Regular cardiac myocyte (primary cell): ENCODE results near the gene SLC25A10. TPM values are rescaled to one million over a fixed set of nuclear protein-coding genes. Genes with fewer than 3 reads are reported as not detected.

ENCODE experiments used
- total RNA-seq: library from RNA; depleted of rRNA; stranded (reverse); fragments of >200 nt; gene quantifications from 2 replicates; pipeline ENCODE4 v1.2.3, GENCODE V29; 2014

Gene SLC25A10
- total RNA-seq = 5.6 and 17.8 TPM in 2 replicates

GRCh38 chr17:81711814-81712467, at the start of gene SLC25A10:
Gene SLC25A10, plus strand, starts transcription at chr17:81712284. Its CDS starts 143 bp downstream, at chr17:81712427.

GRCh38 chr17:81666342-81667191, 45.5 kb upstream of the SLC25A10 start, which contains the start of the genes CCDC137 and OXLD1:
Gene CCDC137, plus strand, starts transcription at chr17:81666737. Its CDS starts 30 bp downstream, at chr17:81666767.
Gene OXLD1, minus strand, starts transcription at chr17:81666605. Its CDS starts 28 bp downstream, at chr17:81666577.

GRCh38 chr17:81683584-81684441, 28.3 kb upstream of the SLC25A10 start, which contains the start of the genes ARL16 and HGS:
Gene ARL16, minus strand, starts transcription at chr17:81683797. Its CDS starts 44 bp downstream, at chr17:81683753.
Gene HGS, plus strand, starts transcription at chr17:81684011. Its CDS starts 56 bp downstream, at chr17:81684067.

GRCh38 chr17:81702934-81703746, 8.9 kb upstream of the SLC25A10 start, which contains the start of gene MRPL12:
Gene MRPL12, plus strand, starts transcription at chr17:81703367. Its CDS starts 135 bp downstream, at chr17:81703502.

Other genes starting within 250 kb of the SLC25A10 start
- gene ACTG1, start 199.5 kb upstream of the SLC25A10 start, total RNA-seq = 5,189 and 7,714 TPM in 2 replicates
- gene FSCN2, start 183.9 kb upstream of the SLC25A10 start, total RNA-seq = 0.19 and 5.1 TPM in 2 replicates
- 14.7 and 17.4 TPM in 2 replicates for gene FAAP100, start 159.9 kb upstream of the SLC25A10 start, total RNA-seq
- gene NPLOC4, start 75.2 kb upstream of the SLC25A10 start, total RNA-seq = 55.0 and 97.4 TPM in 2 replicates
- gene TSPAN10, start 75.1 kb upstream of the SLC25A10 start, total RNA-seq = 0.58 and 1.7 TPM in 2 replicates
- gene PDE6G, start 55.7 kb upstream of the SLC25A10 start, total RNA-seq = not detected in 2 replicates
- gene OXLD1, start 45.7 kb upstream of the SLC25A10 start, total RNA-seq = 24.8 and 39.5 TPM in 2 replicates
- gene CCDC137, start 45.5 kb upstream of the SLC25A10 start, total RNA-seq = 5.6 and 13.8 TPM in 2 replicates
- 24.0 and 26.6 TPM in 2 replicates for gene ARL16, start 28.5 kb upstream of the SLC25A10 start, total RNA-seq
- 74.6 and 77.2 TPM in 2 replicates for gene HGS, start 28.3 kb upstream of the SLC25A10 start, total RNA-seq
- 3.7 and 65.9 TPM in 2 replicates for gene MRPL12, start 8.9 kb upstream of the SLC25A10 start, total RNA-seq
- not detected in 2 replicates for gene GCGR, start 91.9 kb downstream of the SLC25A10 start, total RNA-seq
- gene MCRIP1, start 121.0 kb downstream of the SLC25A10 start, total RNA-seq = 91.6 and 113 TPM in 2 replicates
- 0.19 and 0.28 TPM in 2 replicates for gene PPP1R27, start 122.8 kb downstream of the SLC25A10 start, total RNA-seq
- gene P4HB, start 148.3 kb downstream of the SLC25A10 start, total RNA-seq = 1,109 and 1,495 TPM in 2 replicates
- 132 and 223 TPM in 2 replicates for gene ARHGDIA, start 159.1 kb downstream of the SLC25A10 start, total RNA-seq
- gene ALYREF, start 179.3 kb downstream of the SLC25A10 start, total RNA-seq = 60.0 and 264 TPM in 2 replicates
- gene ANAPC11, start 179.4 kb downstream of the SLC25A10 start, total RNA-seq = 110 and 239 TPM in 2 replicates
- 0.58 and 0.85 TPM in 2 replicates for gene NPB, start 190.0 kb downstream of the SLC25A10 start, total RNA-seq
- gene PCYT2, start 199.1 kb downstream of the SLC25A10 start, total RNA-seq = 27.6 and 43.3 TPM in 2 replicates
- 11.3 and 23.8 TPM in 2 replicates for gene SIRT7, start 205.9 kb downstream of the SLC25A10 start, total RNA-seq
- 14.4 TPM in 2 replicates for gene MAFG, start 215.5 kb downstream of the SLC25A10 start, total RNA-seq
- 107 and 123 TPM in 2 replicates for gene PYCR1, start 225.0 kb downstream of the SLC25A10 start, total RNA-seq
- gene MYADML2, start 234.9 kb downstream of the SLC25A10 start, total RNA-seq = not detected in 2 replicates
- gene NOTUM, start 248.9 kb downstream of the SLC25A10 start, total RNA-seq = not detected in 2 replicates